ENCODE data around the gene GMPPA.
A peak's percentile ranks its signal among the peaks of the same experiment; 100 is the strongest.

GMPPA gene

DNA sequence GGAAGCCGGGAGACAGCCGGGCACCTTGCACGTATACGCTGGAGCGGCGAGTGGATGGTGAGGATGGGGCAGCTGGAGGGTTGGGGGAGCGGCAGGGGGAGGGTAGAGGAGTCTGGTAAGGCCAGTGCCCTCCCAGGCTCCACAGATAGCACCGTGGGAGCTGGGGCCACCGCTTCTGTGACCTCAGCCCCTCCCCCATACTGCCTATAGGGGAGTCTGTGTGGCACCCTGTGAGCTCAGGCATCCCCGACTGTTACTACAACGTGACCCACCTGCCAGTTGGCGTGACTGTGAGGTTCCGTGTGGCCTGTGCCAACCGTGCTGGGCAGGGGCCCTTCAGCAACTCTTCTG lies 9.9 kb upstream of the GMPPA start:
- H3K36me3 ChIP-seq (replicated peaks in 1 of 2; ENCODE audit: control insufficient read depth in 2 of 2, insufficient read depth in 2 of 2, low read length in 2 of 2): no peaks in the 10 kb centered on the region
- H3K18ac ChIP-seq (ENCODE audit: low read length): peak overlapping the region; percentile 17
- peak overlapping the region; percentile 82 for H2AK5ac ChIP-seq (ENCODE audit: low read depth, low read length)
- no peak overlapping the region for H2BK120ac ChIP-seq (ENCODE audit: low read depth, low read length)
- no peak overlapping the region for H3K9ac ChIP-seq (ENCODE audit: low read depth, low read length, poor library complexity)
- no peak overlapping the region for H4K8ac ChIP-seq (ENCODE audit: low read depth, low read length)
- no peak overlapping the region for H3K4ac ChIP-seq (ENCODE audit: low read length)
- H3K27me3 ChIP-seq (ENCODE audit: control insufficient read depth in 3 of 3, insufficient read depth in 3 of 3, low read depth in 1 of 3, low read length in 3 of 3): peaks cover 19 to 92% (median 54%) of the 10 kb centered on the region in 3 experiments
- no peak overlapping the region for H4K91ac ChIP-seq (ENCODE audit: low read depth, low read length, poor library complexity)
- H2AFZ ChIP-seq (ENCODE audit: low read length): no peak overlapping the region
- no peaks in the 10 kb centered on the region for H3K9me3 ChIP-seq (replicated peaks in 1 of 2; ENCODE audit: control insufficient read depth in 2 of 2, insufficient read depth in 1 of 2, low read depth in 1 of 2, low read length in 2 of 2)
- no peaks in the 10 kb centered on the region for H3K79me1 ChIP-seq (ENCODE audit: low read depth, low read length)
- no peak overlapping the region for H3K4me3 ChIP-seq (ENCODE audit: low read length in 2 of 2)
- no peak overlapping the region for H2BK15ac ChIP-seq (ENCODE audit: low read length)
- H3K27ac ChIP-seq (replicated peaks; ENCODE audit: low read length): no peak overlapping the region
- WGBS, 2 donors (ENCODE audit: extremely low coverage in 2 of 2, insufficient read length in 2 of 2, insufficient replicate concordance in 1 of 2): no CpG with 5 or more reads among the region's 14 CpGs
- no peak overlapping the region for H3K4me2 ChIP-seq (ENCODE audit: insufficient read depth, low read length, poor library complexity, severe bottlenecking)
- H3K14ac ChIP-seq (ENCODE audit: low read length): no peak overlapping the region
- H2BK12ac ChIP-seq (ENCODE audit: low read length): no peak overlapping the region
- no peak overlapping the region for H3K23ac ChIP-seq (ENCODE audit: low read depth, low read length, poor library complexity)
- peaks cover 11 to 12% of the 10 kb centered on the region in 2 donors for H3K4me1 ChIP-seq (ENCODE audit: control insufficient read depth in 2 of 2, insufficient read depth in 1 of 2, low read depth in 1 of 2, low read length in 2 of 2)
- DNase-seq (ENCODE audit: low spot score): no peak
- no peak overlapping the region for H2BK5ac ChIP-seq (ENCODE audit: low read length)

DNA sequence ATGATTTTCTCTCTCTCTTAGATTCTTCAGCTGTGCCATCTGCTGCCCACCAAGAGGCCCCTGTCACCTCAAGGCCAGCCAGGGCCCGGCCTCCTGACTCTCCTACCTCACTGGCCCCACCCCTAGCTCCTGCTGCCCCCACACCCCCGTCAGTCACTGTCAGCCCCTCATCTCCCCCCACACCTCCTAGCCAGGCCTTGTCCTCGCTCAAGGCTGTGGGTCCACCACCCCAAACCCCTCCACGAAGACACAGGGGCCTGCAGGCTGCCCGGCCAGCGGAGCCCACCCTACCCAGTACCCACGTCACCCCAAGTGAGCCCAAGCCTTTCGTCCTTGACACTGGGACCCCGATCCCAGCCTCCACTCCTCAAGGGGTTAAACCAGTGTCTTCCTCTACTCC lies 9.4 kb upstream of the GMPPA start:
- H3K23ac ChIP-seq (ENCODE audit: low read depth, low read length, poor library complexity): no peak overlapping the region
- DNase-seq (ENCODE audit: low spot score): no peak
- no peak overlapping the region for H2BK15ac ChIP-seq (ENCODE audit: low read length)
- peaks cover 15 to 91% (median 51%) of the 10 kb centered on the region in 3 experiments for H3K27me3 ChIP-seq (ENCODE audit: control insufficient read depth in 3 of 3, insufficient read depth in 3 of 3, low read depth in 1 of 3, low read length in 3 of 3)
- peaks cover 6 to 10% of the 10 kb centered on the region in 2 donors for H3K4me1 ChIP-seq (ENCODE audit: control insufficient read depth in 2 of 2, insufficient read depth in 1 of 2, low read depth in 1 of 2, low read length in 2 of 2)
- no peak overlapping the region for H2BK5ac ChIP-seq (ENCODE audit: low read length)
- no peaks in the 10 kb centered on the region for H3K9me3 ChIP-seq (replicated peaks in 1 of 2; ENCODE audit: control insufficient read depth in 2 of 2, insufficient read depth in 1 of 2, low read depth in 1 of 2, low read length in 2 of 2)
- no peak overlapping the region for H3K4ac ChIP-seq (ENCODE audit: low read length)
- no peak overlapping the region for H2AFZ ChIP-seq (ENCODE audit: low read length)
- no peak overlapping the region for H3K27ac ChIP-seq (replicated peaks; ENCODE audit: low read length)
- H4K8ac ChIP-seq (ENCODE audit: low read depth, low read length): no peak overlapping the region
- H2AK5ac ChIP-seq (ENCODE audit: low read depth, low read length): peak overlapping the region; percentile 70
- peak overlapping the region; percentile 32 for H3K18ac ChIP-seq (ENCODE audit: low read length)
- WGBS, 2 donors (ENCODE audit: extremely low coverage in 2 of 2, insufficient read length in 2 of 2, insufficient replicate concordance in 1 of 2): no CpG with 5 or more reads among the region's 9 CpGs
- no peaks in the 10 kb centered on the region for H3K79me1 ChIP-seq (ENCODE audit: low read depth, low read length)
- no peaks in the 10 kb centered on the region for H3K36me3 ChIP-seq (replicated peaks in 1 of 2; ENCODE audit: control insufficient read depth in 2 of 2, insufficient read depth in 2 of 2, low read length in 2 of 2)
- no peak overlapping the region for H4K91ac ChIP-seq (ENCODE audit: low read depth, low read length, poor library complexity)
- no peak overlapping the region for H3K14ac ChIP-seq (ENCODE audit: low read length)
- H3K4me3 ChIP-seq (ENCODE audit: low read length in 2 of 2): no peak overlapping the region
- H2BK12ac ChIP-seq (ENCODE audit: low read length): no peak overlapping the region
- no peak overlapping the region for H3K4me2 ChIP-seq (ENCODE audit: insufficient read depth, low read length, poor library complexity, severe bottlenecking)
- H2BK120ac ChIP-seq (ENCODE audit: low read depth, low read length): no peak overlapping the region
- H3K9ac ChIP-seq (ENCODE audit: low read depth, low read length, poor library complexity): no peak overlapping the region

DNA sequence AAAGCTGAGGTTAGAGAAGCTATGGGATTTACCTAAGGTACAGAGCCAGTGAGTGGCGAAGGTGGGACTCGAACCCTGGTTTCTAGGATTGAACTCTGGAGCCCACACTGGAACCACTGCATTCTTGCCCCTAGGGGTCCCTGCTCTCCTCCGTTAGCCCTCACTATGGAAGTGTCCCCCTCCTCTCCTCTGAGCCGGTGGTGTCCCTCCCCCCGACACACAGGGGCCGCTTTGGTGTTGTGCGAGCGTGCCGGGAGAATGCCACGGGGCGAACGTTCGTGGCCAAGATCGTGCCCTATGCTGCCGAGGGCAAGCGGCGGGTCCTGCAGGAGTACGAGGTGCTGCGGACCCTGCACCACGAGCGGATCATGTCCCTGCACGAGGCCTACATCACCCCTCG lies 8.5 kb upstream of the GMPPA start:
- Histone ChIP-seq H3K27me3 (ENCODE audit: control insufficient read depth in 3 of 3, insufficient read depth in 3 of 3, low read depth in 1 of 3, low read length in 3 of 3) (peaks cover 6 to 88% (median 51%) of the 10 kb centered on the region in 3 experiments), H2AFZ (ENCODE audit: low read length) (no peak overlapping the region)
- WGBS, 2 donors (ENCODE audit: extremely low coverage in 2 of 2, insufficient read length in 2 of 2, insufficient replicate concordance in 1 of 2): no CpG with 5 or more reads among the region's 23 CpGs

DNA sequence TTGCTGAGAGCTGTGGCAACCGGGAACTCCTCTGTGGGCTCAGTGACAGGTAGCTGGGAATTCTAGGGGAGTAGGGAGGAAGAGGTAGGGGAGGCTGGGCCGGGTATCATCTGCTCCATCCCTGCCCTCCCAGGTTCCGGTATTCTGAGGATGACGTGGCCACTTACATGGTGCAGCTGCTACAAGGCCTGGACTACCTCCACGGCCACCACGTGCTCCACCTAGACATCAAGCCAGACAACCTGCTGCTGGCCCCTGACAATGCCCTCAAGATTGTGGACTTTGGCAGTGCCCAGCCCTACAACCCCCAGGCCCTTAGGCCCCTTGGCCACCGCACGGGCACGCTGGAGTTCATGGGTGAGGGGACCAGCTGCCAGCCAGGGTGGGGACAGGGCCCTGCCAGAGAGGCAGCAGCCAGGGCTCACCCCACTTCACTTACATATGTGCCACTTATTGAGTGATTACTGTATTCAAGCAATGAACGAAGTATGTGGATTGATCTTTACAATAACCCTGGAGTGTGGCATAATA lies 8.0 kb upstream of the GMPPA start:
- Histone ChIP-seq H3K4me1 (ENCODE audit: control insufficient read depth in 2 of 2, insufficient read depth in 1 of 2, low read depth in 1 of 2, low read length in 2 of 2) (peaks cover 4 to 9% of the 10 kb centered on the region in 2 donors), H2BK5ac (ENCODE audit: low read length) (no peak overlapping the region), H3K4me2 (ENCODE audit: insufficient read depth, low read length, poor library complexity, severe bottlenecking) (no peak overlapping the region), H3K79me1 (ENCODE audit: low read depth, low read length) (no peaks in the 10 kb centered on the region), H3K27ac (replicated peaks; ENCODE audit: low read length) (no peak overlapping the region), H3K36me3 (replicated peaks in 1 of 2; ENCODE audit: control insufficient read depth in 2 of 2, insufficient read depth in 2 of 2, low read length in 2 of 2) (no peaks in the 10 kb centered on the region), H2AK5ac (ENCODE audit: low read depth, low read length) (peak overlapping the region; percentile 76), H2BK15ac (ENCODE audit: low read length) (no peak overlapping the region), H2AFZ (ENCODE audit: low read length) (no peak overlapping the region), H2BK12ac (ENCODE audit: low read length) (no peak overlapping the region), H4K8ac (ENCODE audit: low read depth, low read length) (peak overlapping the region; percentile 89), H3K9me3 (replicated peaks in 1 of 2; ENCODE audit: control insufficient read depth in 2 of 2, insufficient read depth in 1 of 2, low read depth in 1 of 2, low read length in 2 of 2) (no peaks in the 10 kb centered on the region), H3K4ac (ENCODE audit: low read length) (peak overlapping the region; percentile 59), H3K4me3 (ENCODE audit: low read length in 2 of 2) (no peak overlapping the region), H3K23ac (ENCODE audit: low read depth, low read length, poor library complexity) (peak overlapping the region; percentile 23), H3K27me3 (ENCODE audit: control insufficient read depth in 3 of 3, insufficient read depth in 3 of 3, low read depth in 1 of 3, low read length in 3 of 3) (peaks cover 3 to 83% (median 50%) of the 10 kb centered on the region in 3 experiments), H4K91ac (ENCODE audit: low read depth, low read length, poor library complexity) (no peak overlapping the region), H3K14ac (ENCODE audit: low read length) (no peak overlapping the region), H3K18ac (ENCODE audit: low read length) (peak overlapping the region; percentile 77), H2BK120ac (ENCODE audit: low read depth, low read length) (no peak overlapping the region), H3K9ac (ENCODE audit: low read depth, low read length, poor library complexity) (no peak overlapping the region)
- no peak for DNase-seq (ENCODE audit: low spot score)
- no CpG with 5 or more reads among the region's 10 CpGs for WGBS, 2 donors (ENCODE audit: extremely low coverage in 2 of 2, insufficient read length in 2 of 2, insufficient replicate concordance in 1 of 2)

More for the DNA sequence above, 8.5 kb upstream of the GMPPA start:
- H3K4me1 ChIP-seq (ENCODE audit: control insufficient read depth in 2 of 2, insufficient read depth in 1 of 2, low read depth in 1 of 2, low read length in 2 of 2): peaks cover 4 to 8% of the 10 kb centered on the region in 2 donors
- H2AK5ac ChIP-seq (ENCODE audit: low read depth, low read length): peak overlapping the region; percentile 76
- H4K8ac ChIP-seq (ENCODE audit: low read depth, low read length): peak overlapping the region; percentile 89
- peak overlapping the region; percentile 77 for H3K18ac ChIP-seq (ENCODE audit: low read length)
- no peak overlapping the region for H2BK120ac ChIP-seq (ENCODE audit: low read depth, low read length)
- DNase-seq (ENCODE audit: low spot score): no peak
- no peaks in the 10 kb centered on the region for H3K36me3 ChIP-seq (replicated peaks in 1 of 2; ENCODE audit: control insufficient read depth in 2 of 2, insufficient read depth in 2 of 2, low read length in 2 of 2)
- no peak overlapping the region for H4K91ac ChIP-seq (ENCODE audit: low read depth, low read length, poor library complexity)
- no peak overlapping the region for H3K27ac ChIP-seq (replicated peaks; ENCODE audit: low read length)
- no peak overlapping the region for H3K14ac ChIP-seq (ENCODE audit: low read length)
- H2BK12ac ChIP-seq (ENCODE audit: low read length): no peak overlapping the region
- no peak overlapping the region for H2BK5ac ChIP-seq (ENCODE audit: low read length)
- no peaks in the 10 kb centered on the region for H3K79me1 ChIP-seq (ENCODE audit: low read depth, low read length)
- H3K4ac ChIP-seq (ENCODE audit: low read length): peak overlapping the region; percentile 59
- no peak overlapping the region for H3K9ac ChIP-seq (ENCODE audit: low read depth, low read length, poor library complexity)
- H3K9me3 ChIP-seq (replicated peaks in 1 of 2; ENCODE audit: control insufficient read depth in 2 of 2, insufficient read depth in 1 of 2, low read depth in 1 of 2, low read length in 2 of 2): no peaks in the 10 kb centered on the region
- no peak overlapping the region for H3K4me2 ChIP-seq (ENCODE audit: insufficient read depth, low read length, poor library complexity, severe bottlenecking)
- H3K23ac ChIP-seq (ENCODE audit: low read depth, low read length, poor library complexity): peak overlapping the region; percentile 23
- no peak overlapping the region for H2BK15ac ChIP-seq (ENCODE audit: low read length)
- no peak overlapping the region for H3K4me3 ChIP-seq (ENCODE audit: low read length in 2 of 2)
